Endothelial cell of umbilical vein (primary cell): Measurements from ENCODE around the gene GFRA3. TPM values are rescaled to one million over a fixed set of nuclear protein-coding genes. Genes with fewer than 3 reads are reported as not detected.

Experiments used
- BruUV-seq: library from RNA; stranded (reverse); fragments of 400-500 nt; replicated peaks from 2 replicates; lab custom pipeline; 2021; lab: Mats Ljungman, UMichigan
- CTCF ChIA-PET: fragments of 300-600, 350-600 bp; sonication (Branson Sonifier 250); formaldehyde crosslinking; loops from one replicate; lab custom pipeline; 2021; ENCODE audit warnings: antibody characterized with exemption, inconsistent platforms; lab: Charles Lee
- POLR2A ChIA-PET: fragments of 300-600, 350-600 bp; sonication (Branson Sonifier 250); formaldehyde crosslinking; loops from one replicate; lab custom pipeline; 2021; ENCODE audit warnings: antibody characterized with exemption, inconsistent platforms; lab: Charles Lee
- DNase-seq: peaks from one replicate; pipeline ENCODE4 v3.0.0-alpha.2; 2011; ENCODE audit warnings: low read depth, low spot score
- FAIRE-seq: peaks from 2 replicates; lab custom pipeline; 2011; peaks lifted over from hg19 to GRCh38; lab: Jason Lieb, UNC
- H2AFZ ChIP-seq: 2 replicates; pipeline ENCODE4 v1.6.0; 2012; ENCODE audit warnings: low read depth, low read length, control low read depth, inconsistent platforms
- H3K27ac ChIP-seq: 2 replicates; pipeline ENCODE4 v1.5.1; 2011; ENCODE audit warnings: low read depth, mild to moderate bottlenecking, control low read depth, low read length, moderate library complexity; ENCODE audit not compliant: insufficient read depth
- H3K27me3 ChIP-seq, 2 experiments: 2 replicates each; pipeline versions ENCODE4 v1.6.0 to v1.6.1; 2011; ENCODE audit warnings: low read length in 2 of 2, mixed read lengths in 1 of 2; ENCODE audit not compliant: control insufficient read depth in 2 of 2, insufficient read depth in 2 of 2
- H3K36me3 ChIP-seq, 2 experiments: 2 replicates in 1 of 2; 3 replicates in 1 of 2; pipeline ENCODE4 v1.5.1; 2011; ENCODE audit warnings: low read length in 2 of 2, mild to moderate bottlenecking in 1 of 2, moderate library complexity in 1 of 2; ENCODE audit not compliant: control insufficient read depth in 2 of 2, insufficient read depth in 2 of 2; ENCODE audit errors: extremely low read depth in 1 of 2
- H3K4me1 ChIP-seq: 3 replicates; pipeline ENCODE4 v1.5.1; 2011; ENCODE audit warnings: mild to moderate bottlenecking, low read length; ENCODE audit not compliant: control insufficient read depth, insufficient read depth; ENCODE audit errors: extremely low read depth
- H3K4me2 ChIP-seq: 2 replicates; pipeline ENCODE4 v1.6.1; 2011; ENCODE audit warnings: low read length, control low read depth, mixed read lengths; ENCODE audit not compliant: insufficient read depth
- H3K4me3 ChIP-seq, 3 experiments: fragments of 200-600 bp in 1 of 3; sonication (generic), shearing (Covaris generic) in 1 of 3; replicated peaks in 1 of 3; 2 replicates each; pipeline ENCODE4 v1.5.1; 2011 to 2016; ENCODE audit warnings: control low read depth in 3 of 3, low read length in 3 of 3, mild to moderate bottlenecking in 2 of 3, inconsistent platforms in 1 of 3, low read depth in 1 of 3, moderate library complexity in 1 of 3; ENCODE audit not compliant: insufficient read depth in 1 of 3
- H3K79me2 ChIP-seq: 2 replicates; pipeline ENCODE4 v1.6.0; 2012; ENCODE audit warnings: low read length, inconsistent platforms; ENCODE audit not compliant: control insufficient read depth, insufficient read depth
- H3K9ac ChIP-seq: replicated peaks from 2 replicates; pipeline ENCODE3; 2011; ENCODE audit warnings: low read length, control low read depth; ENCODE audit not compliant: insufficient read depth; ENCODE audit errors: extremely low read depth
- H3K9me1 ChIP-seq: replicated peaks from 3 replicates; pipeline ENCODE4 v1.6.0; 2011; ENCODE audit warnings: mild to moderate bottlenecking, low read length; ENCODE audit not compliant: control insufficient read depth, insufficient read depth; ENCODE audit errors: extremely low read depth
- H3K9me3 ChIP-seq: replicated peaks from 2 replicates; pipeline ENCODE4 v1.5.1; 2012; ENCODE audit warnings: low read length, inconsistent platforms; ENCODE audit not compliant: control insufficient read depth, insufficient read depth
- H4K20me1 ChIP-seq: replicated peaks from 2 replicates; pipeline ENCODE3; 2011; ENCODE audit warnings: mild to moderate bottlenecking, low read length; ENCODE audit not compliant: control insufficient read depth, insufficient read depth; ENCODE audit errors: extremely low read depth
- EZH2 ChIP-seq: IDR thresholded peaks from 2 replicates; pipeline ENCODE4 v1.6.1; 2012; ENCODE audit warnings: borderline replicate concordance, low read depth, mild to moderate bottlenecking, moderate library complexity, low read length, inconsistent platforms; ENCODE audit not compliant: severe bottlenecking
- FOS ChIP-seq: IDR thresholded peaks from 2 replicates; pipeline ENCODE4 v1.6.1; 2011; ENCODE audit warnings: mild to moderate bottlenecking, low read length, moderate library complexity, borderline replicate concordance; ENCODE audit not compliant: insufficient read depth
- GATA2 ChIP-seq: IDR thresholded peaks from 2 replicates; pipeline ENCODE4 v1.7.0; 2011; ENCODE audit warnings: low read depth, mild to moderate bottlenecking, moderate library complexity, mixed read lengths, low read length; ENCODE audit not compliant: insufficient read length, insufficient read depth
- JUN ChIP-seq: IDR thresholded peaks from 2 replicates; pipeline ENCODE4 v1.6.1; 2011; ENCODE audit warnings: borderline replicate concordance, low read depth; ENCODE audit not compliant: insufficient read length, insufficient read depth
- MYC ChIP-seq: IDR thresholded peaks from one replicate; pipeline ENCODE4 v1.6.1; 2011; ENCODE audit warnings: mild to moderate bottlenecking, low read depth, low read length
- POLR2A ChIP-seq: IDR thresholded peaks from 2 replicates; pipeline ENCODE4 v1.6.1; 2012; ENCODE audit warnings: low read depth, mild to moderate bottlenecking, control low read depth, low read length
- POLR2AphosphoS5 ChIP-seq: IDR thresholded peaks from 2 replicates; pipeline ENCODE4 v1.6.1; 2012; ENCODE audit warnings: low read depth, mild to moderate bottlenecking, control low read depth, low read length, moderate library complexity; ENCODE audit not compliant: insufficient read depth
- dilution Hi-C: fragments of 300-500 bp; cut with MboI; formaldehyde crosslinking; loops from one replicate; pipeline ENCODE4 v1.15.0; 2019; ENCODE audit warnings: low sequenced_read_pairs; ENCODE audit not compliant: extremely low pct_ligation_motif_present
- intact Hi-C: fragments of 100-400 bp; cut with micrococcal nuclease; formaldehyde crosslinking; loops from one replicate; pipeline ENCODE4 v1.10.0; 2022
- polyA plus RNA-seq, 4 experiments: library from polyadenylated mRNA; depleted of rRNA in 3 of 4; stranded (reverse) in 3 of 4; unstranded in 1 of 4; fragments of >200 nt; gene quantifications; 2 replicates each; pipeline versions ENCODE4 v1.2.1 to v1.2.3, GENCODE V29; 2011 to 2012; ENCODE audit warnings: missing spikeins in 1 of 4
- total RNA-seq: library from RNA; stranded (reverse); gene quantifications from 2 replicates; pipeline ENCODE4 v1.2.3, GENCODE V29; 2021
- TF ChIP-seq, protein P1 (sequence below): IDR thresholded peaks from 2 replicates; pipeline ENCODE4 v1.6.1; 2011; ENCODE audit not compliant: insufficient read depth, insufficient read length
- TF ChIP-seq, protein P2 (sequence below), 2 donors: IDR thresholded peaks; 1 replicate in 1 of 2; 2 replicates in 1 of 2; pipeline ENCODE4 v1.5.1; 2011; ENCODE audit warnings: low read length in 2 of 2, mild to moderate bottlenecking in 2 of 2, moderate library complexity in 2 of 2, control low read depth in 1 of 2, inconsistent platforms in 1 of 2, low read depth in 1 of 2; ENCODE audit not compliant: insufficient read depth in 1 of 2; ENCODE audit errors: extremely low read depth in 1 of 2

The GFRA3 gene
- total and polyA plus RNA-seq, 2 donors (not counting 3 experiments of a cell fraction or from before 2014, with no cell fraction given): 0.10 TPM; not detected in 1

DNA sequence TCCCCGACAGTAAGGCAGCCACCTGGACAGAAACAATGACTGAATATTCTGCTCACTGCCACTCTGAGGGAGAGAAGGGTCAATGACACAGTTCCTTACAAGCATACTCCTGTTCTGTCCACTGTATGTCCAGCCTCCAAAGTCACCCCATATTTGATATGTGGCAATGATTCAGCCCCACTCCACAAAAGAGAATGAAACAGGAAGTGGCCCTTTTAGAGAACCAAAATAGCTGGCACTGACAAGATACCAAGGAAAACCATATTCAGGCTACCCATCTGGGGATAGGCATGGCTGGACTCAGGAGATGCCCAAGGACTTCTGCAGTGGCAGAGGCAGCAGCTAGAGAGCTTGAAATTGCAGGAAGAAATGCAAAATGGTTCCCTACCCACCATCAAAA, 12.8 kb upstream of the GFRA3 start:
- no TSS peak for BruUV-seq
- dilution Hi-C loops (no loop called here), intact Hi-C loops (no loop called here)
- no peak for DNase-seq
- TF ChIP-seq, protein P1, sequence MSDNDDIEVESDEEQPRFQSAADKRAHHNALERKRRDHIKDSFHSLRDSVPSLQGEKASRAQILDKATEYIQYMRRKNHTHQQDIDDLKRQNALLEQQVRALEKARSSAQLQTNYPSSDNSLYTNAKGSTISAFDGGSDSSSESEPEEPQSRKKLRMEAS: no peak
- TF ChIP-seq FOS (no peak), EZH2 (no peak), POLR2A (no peak), MYC (no peak), JUN (no peak), GATA2 (no peak), POLR2AphosphoS5 (no peak)
- TF ChIP-seq, protein P2, sequence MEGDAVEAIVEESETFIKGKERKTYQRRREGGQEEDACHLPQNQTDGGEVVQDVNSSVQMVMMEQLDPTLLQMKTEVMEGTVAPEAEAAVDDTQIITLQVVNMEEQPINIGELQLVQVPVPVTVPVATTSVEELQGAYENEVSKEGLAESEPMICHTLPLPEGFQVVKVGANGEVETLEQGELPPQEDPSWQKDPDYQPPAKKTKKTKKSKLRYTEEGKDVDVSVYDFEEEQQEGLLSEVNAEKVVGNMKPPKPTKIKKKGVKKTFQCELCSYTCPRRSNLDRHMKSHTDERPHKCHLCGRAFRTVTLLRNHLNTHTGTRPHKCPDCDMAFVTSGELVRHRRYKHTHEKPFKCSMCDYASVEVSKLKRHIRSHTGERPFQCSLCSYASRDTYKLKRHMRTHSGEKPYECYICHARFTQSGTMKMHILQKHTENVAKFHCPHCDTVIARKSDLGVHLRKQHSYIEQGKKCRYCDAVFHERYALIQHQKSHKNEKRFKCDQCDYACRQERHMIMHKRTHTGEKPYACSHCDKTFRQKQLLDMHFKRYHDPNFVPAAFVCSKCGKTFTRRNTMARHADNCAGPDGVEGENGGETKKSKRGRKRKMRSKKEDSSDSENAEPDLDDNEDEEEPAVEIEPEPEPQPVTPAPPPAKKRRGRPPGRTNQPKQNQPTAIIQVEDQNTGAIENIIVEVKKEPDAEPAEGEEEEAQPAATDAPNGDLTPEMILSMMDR (IDR thresholded peaks at IDR 0.05; ENCODE audit: extremely low read depth in 1 of 2, insufficient read depth in 1 of 2, low read depth in 1 of 2, low read length in 2 of 2): no peak
- Histone ChIP-seq H3K27me3 (no peaks in the 10 kb centered on the region), H3K27ac (no peak overlapping the region), H3K79me2 (no peaks in the 10 kb centered on the region), H3K9me1 (no peaks in the 10 kb centered on the region), H3K4me2 (no peak overlapping the region), H3K9ac (no peak overlapping the region), H3K36me3 (no peaks in the 10 kb centered on the region), H4K20me1 (no peaks in the 10 kb centered on the region), H3K9me3 (no peaks in the 10 kb centered on the region), H2AFZ (no peak overlapping the region), H3K4me1 (no peaks in the 10 kb centered on the region), H3K4me3 (no peak overlapping the region)
- CTCF ChIA-PET: no interaction called here
- POLR2A ChIA-PET: no interaction called here
- no peak for FAIRE-seq
